ENCODE data around the gene KRTAP1-3. TPM values are rescaled to one million over a fixed set of nuclear protein-coding genes. Genes with fewer than 3 reads are reported as not detected.
"Not testable (repeated sequence)": the region's sequence is repeated elsewhere in the genome, so short reads cannot be mapped to it uniquely, and the experiment has no call there.

Gene KRTAP1-3
- total RNA-seq, 1 donor from 2014 or later: not detected

DNA sequence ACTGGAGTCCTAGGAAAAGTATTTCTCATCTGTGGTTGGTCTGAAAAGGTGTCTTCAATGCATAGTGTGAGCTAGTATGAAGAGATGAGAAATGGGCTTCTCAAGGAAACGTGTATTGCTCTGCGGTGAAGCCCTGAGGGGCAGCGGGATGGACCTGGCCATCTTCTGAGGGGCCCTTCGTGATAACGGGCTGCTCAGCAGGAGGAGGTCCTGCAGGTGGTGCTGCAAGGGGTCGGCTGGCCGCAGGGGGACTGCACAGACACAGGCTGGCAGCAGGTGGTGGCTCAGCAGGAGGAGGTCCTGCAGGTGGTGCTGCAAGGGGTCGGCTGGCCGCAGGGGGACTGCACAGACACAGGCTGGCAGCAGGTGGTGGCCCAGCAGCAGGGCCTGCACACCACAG, 19.9 kb upstream of the KRTAP1-3 start:
- DNase-seq (ENCODE audit: low read depth in 2 of 2): not testable (repeated sequence)

GRCh38 chr17:41054025-41054424, 19.4 kb upstream of the KRTAP1-3 start:
- DNase-seq (ENCODE audit: low read depth in 2 of 2): no peak

- DNase-seq (ENCODE audit: low read depth in 2 of 2): no peak
These were observed 17.9 kb upstream of the KRTAP1-3 start for GRCh38 chr17:41052566-41052965.

DNA sequence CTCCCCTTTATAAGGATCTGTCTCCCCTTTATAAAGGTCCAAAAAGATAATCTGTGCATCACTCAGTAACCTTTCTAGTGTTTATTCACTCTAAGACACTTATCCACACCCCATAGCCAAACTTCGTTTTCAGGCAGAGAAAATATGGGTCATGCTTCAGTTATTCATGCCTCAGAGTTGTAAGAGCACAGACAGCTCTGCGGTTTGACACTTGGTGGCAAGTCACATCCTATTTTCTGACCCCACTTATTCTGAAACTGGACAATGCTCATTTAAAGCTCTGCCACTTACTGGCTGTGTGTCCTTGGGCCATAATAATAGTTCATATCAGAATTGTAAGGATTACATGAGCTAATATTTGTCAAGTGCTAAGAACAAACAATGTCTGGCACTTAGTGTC, 14.4 kb upstream of the KRTAP1-3 start:
- peak in 1 of 2 donors; percentile 28 for DNase-seq (ENCODE audit: low read depth in 2 of 2)

GRCh38 chr17:41048441-41048840, 13.8 kb upstream of the KRTAP1-3 start:
- peak in 1 of 2 donors; percentile 1 for DNase-seq (ENCODE audit: low read depth in 2 of 2)

DNA sequence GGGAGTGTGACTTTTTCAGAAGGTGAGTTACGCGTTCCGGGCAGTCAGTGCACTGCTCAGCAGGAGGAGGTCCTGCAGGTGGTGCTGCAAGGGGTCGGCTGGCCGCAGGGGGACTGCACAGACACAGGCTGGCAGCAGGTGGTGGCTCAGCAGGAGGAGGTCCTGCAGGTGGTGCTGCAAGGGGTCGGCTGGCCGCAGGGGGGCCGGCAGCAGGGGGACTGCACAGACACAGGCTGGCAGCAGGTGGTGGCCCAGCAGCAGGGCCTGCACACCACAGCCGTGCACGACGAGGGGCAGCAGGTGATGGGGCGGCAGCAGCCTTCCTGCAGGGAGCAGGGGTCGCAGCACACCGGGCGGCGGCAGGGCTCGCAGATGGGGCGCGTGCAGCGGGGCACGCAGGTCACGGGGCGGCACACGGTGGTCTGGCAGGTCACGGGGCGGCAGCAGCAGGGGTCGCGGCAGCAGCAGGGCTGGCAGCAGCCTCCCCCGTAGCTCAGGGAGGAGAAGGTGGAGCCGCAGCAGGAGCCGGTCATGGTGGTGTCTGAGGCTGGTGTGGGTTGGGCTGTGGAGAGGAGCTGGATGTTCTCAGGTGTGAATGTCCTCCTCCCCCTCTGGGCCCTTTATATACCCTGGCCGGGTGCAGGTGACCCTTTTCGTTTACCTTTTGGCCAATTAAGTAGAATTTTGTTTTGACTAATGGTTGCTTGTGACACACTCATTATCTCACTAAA, 12.2 kb upstream of the KRTAP1-3 start, which contains the start of gene KRTAP2-1:
Gene KRTAP2-1, minus strand, starts transcription at position 582 of the 731 bp plus-strand sequence. Its CDS starts 49 bp downstream, at position 533.
- DNase-seq (ENCODE audit: low read depth in 2 of 2): not testable (repeated sequence)

- DNase-seq (ENCODE audit: low read depth in 2 of 2): no peak
These were observed 8.3 kb upstream of the KRTAP1-3 start for GRCh38 chr17:41042953-41043352.

DNA sequence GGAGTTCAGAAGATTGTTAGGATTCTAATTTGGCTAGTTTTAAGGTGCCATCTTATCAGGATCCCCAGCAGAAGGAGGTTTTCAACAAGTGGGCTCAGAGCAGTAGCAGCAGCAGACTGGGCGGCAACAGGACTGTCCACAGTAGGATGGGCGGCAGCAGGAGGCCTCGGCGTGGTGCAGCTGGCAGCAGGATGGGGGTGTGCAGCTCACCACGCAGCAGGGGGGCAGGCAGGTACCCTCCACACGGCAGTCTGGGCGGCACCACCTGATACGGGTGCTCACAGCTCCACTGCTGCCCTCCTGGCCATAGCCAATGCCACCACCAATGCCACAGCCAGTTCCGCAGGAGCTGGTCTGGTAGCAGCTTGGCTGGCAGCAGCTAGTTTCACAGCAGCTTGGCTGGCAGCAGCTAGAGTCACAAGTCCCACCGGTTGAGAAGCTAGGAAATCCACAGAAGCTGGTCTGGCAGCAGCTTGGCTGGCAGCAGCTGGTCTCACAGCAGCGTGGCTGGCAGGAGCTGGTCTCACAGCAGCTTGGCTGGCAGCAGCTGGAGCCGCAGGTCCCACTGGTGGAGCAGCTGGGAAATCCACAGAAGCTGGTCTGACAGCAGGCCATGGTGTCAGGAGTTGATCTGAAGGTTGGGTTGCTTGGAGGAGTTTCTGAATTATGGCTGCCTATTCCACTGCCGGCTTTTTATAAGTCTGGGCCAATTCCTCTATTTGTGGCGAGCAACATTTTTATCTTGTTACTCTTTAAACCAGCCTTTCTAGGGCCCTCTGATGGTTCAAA, 6.3 kb upstream of the KRTAP1-3 start, which contains the start of gene KRTAP1-1:
Gene KRTAP1-1, minus strand, starts transcription at position 668 of the 789 bp plus-strand sequence. Its CDS starts 53 bp downstream, at position 615.
- DNase-seq (ENCODE audit: low read depth in 2 of 2): not testable (repeated sequence)

DNA sequence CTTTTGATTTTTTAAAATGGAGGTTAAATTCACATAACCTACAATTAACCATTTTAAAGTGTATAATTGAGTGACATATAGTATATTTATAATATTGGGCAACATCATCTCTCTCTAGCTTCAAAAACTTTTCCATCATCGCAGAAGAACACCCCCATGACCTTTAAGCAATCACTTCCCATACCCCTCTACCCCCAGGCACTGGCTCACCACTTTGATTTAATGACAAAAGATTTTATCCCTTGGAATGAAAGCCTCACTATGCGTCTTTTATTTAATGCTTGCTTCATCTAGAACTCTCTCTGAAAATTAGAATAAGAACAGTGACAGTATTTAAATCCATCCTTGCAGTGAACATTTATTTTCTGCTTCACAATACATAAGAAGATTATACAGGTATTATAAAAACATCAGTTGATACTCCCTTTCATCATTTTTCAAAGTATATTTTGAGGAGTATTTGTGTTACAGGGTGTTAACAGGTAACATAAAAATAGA, 3.2 kb upstream of the KRTAP1-3 start:
- no peak for DNase-seq (ENCODE audit: low read depth in 2 of 2)

DNA sequence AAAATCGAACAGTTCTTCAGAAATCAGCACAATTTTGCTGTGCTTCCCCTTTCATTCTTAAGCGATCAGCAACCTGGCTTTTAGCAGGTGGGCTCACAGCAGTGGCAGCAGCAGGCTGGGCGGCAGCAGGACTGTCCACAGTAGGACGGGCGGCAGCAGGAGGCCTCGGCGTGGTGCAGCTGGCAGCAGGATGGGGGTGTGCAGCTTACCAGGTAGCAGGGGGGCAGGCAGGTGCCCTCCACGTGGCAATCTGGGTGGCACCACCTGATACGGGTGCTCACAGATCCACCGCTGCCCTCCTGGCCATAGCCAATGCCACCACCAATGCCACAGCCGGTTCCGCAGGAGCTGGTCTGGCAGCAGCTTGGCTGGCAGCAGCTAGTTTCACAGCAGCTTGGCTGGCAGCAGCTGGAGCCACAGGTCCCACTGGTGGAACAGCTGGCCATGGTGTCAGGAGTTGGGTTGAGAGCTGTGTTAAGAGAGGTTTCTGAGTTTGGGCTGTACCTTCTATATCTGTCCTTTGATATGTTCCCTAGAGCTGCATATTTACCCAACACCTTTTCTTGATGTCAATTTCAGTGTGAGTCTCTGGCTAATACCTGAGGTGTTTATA, 4.9 kb downstream of the KRTAP1-3 start, which contains the start of gene KRTAP1-4:
Gene KRTAP1-4, minus strand, starts transcription at position 563 of the 613 bp plus-strand sequence. Its CDS starts 117 bp downstream, at position 446.
- no peak for DNase-seq (ENCODE audit: low read depth in 2 of 2)

- no peak for DNase-seq (ENCODE audit: low read depth in 2 of 2)
These were observed 7.8 kb downstream of the KRTAP1-3 start, which contains the start of gene KRTAP1-5 for GRCh38 chr17:41026715-41027471. KRTAP1-5 (minus strand) TSS chr17:41027208; CDS start chr17:41027155, 53 bp downstream.

DNA sequence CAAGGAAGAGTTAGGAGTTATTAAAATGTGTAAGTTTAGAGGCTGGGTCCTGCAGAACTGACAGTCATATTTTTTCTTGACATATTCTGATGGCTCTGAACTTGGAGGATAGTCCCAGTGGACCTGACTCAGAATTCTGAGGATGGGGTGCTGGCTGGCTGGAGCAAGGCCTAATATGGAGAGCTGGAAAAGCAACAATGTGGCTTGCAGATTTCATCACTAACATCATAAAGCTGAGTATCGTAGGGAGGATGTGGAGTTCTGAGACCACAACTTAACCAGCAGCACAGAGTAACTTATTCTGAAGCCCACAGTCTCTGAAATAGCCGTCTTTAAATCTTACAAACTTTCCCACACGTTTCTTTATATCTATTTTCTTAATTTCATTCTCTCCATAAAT, 10.0 kb downstream of the KRTAP1-3 start:
- no peak for DNase-seq (ENCODE audit: low read depth in 2 of 2)

DNA sequence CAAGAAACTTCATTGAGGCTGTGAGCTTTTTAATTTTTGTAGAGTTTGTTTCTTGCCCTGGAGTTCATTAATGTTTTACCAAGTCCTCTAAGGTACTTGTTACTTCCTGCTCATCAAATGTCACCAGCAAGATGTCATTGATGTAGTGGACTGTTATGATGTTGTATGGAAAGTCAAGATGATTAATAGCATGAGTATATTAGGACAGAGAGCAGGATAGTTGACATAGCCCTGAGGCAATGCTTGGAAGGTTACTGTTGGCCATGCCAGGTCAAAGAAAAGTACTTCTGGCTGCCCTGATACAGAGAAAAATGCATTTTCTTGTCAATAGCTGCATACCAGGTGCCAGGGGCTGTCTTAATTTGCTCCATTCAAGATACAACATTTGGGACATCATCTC, 14.3 kb downstream of the KRTAP1-3 start:
- no peak for DNase-seq (ENCODE audit: low read depth in 2 of 2)

GRCh38 chr17:41019415-41019814, 15.3 kb downstream of the KRTAP1-3 start:
- DNase-seq (ENCODE audit: low read depth in 2 of 2): no peak

GRCh38 chr17:41018541-41018940, 16.1 kb downstream of the KRTAP1-3 start:
- DNase-seq (ENCODE audit: low read depth in 2 of 2): no peak

DNA sequence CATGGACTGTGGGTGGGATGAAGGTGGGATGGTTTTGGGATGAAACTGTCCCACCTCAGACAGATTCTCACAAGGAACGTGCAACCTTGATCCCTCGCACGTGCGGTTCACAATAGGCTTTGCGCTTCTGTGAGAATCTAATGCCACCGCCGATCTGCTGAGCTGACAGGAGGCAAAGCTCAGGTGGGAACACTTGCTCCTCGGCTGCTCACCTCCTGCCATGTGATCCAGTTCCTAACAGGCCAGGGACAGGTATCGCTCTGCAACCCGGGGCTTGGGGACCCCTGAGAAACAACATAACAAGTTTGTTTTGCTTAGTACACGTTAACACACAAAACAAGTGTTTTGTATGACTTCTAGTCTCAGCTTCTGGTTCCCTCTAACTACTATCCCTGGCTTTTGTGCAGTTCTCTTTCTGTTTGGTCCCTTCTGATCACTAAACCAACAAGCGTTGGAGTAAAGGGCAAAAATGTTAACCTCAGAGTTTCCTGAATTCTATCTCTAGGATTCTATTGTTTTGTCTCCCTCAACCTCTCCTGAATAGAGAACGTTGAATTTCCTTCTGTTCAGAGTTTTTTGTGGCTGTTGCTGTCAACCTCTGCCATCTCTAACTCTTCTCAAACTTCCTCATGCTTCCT, 18.0 kb downstream of the KRTAP1-3 start:
- DNase-seq (ENCODE audit: low read depth in 2 of 2): no peak

DNA sequence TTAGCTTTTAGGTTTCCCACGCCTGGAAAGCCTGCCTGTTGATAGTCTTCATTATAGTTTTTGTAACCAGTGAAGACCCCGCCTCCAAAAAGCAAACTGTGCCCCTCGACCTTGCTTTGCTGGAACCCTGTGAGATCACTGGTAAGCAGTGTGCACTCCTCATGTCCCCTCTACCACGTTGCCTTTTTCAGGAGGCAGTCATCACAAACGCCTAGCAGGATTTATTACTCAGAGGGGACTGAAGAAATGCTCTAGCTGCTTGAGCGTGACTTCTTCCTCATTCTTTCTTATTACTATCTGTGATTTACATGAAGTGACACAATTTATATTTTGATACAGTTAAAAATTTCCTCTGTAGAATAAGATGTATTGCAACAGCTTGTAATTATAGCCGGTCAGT, 19.2 kb downstream of the KRTAP1-3 start:
- DNase-seq (ENCODE audit: low read depth in 2 of 2): no peak

- DNase-seq (ENCODE audit: low read depth in 2 of 2): no peak
These were observed 21.1 kb downstream of the KRTAP1-3 start for GRCh38 chr17:41013606-41014005.

- DNase-seq (ENCODE audit: low read depth in 2 of 2): no peak
These were observed 21.5 kb downstream of the KRTAP1-3 start for GRCh38 chr17:41013181-41013580.
